ENCODE results near the gene SMTNL2.

- no peak for TF ChIP-seq POLR2A (IDR thresholded peaks at IDR 0.05; ENCODE audit: extremely low read depth, insufficient read length)
- TF ChIP-seq, protein P1, sequence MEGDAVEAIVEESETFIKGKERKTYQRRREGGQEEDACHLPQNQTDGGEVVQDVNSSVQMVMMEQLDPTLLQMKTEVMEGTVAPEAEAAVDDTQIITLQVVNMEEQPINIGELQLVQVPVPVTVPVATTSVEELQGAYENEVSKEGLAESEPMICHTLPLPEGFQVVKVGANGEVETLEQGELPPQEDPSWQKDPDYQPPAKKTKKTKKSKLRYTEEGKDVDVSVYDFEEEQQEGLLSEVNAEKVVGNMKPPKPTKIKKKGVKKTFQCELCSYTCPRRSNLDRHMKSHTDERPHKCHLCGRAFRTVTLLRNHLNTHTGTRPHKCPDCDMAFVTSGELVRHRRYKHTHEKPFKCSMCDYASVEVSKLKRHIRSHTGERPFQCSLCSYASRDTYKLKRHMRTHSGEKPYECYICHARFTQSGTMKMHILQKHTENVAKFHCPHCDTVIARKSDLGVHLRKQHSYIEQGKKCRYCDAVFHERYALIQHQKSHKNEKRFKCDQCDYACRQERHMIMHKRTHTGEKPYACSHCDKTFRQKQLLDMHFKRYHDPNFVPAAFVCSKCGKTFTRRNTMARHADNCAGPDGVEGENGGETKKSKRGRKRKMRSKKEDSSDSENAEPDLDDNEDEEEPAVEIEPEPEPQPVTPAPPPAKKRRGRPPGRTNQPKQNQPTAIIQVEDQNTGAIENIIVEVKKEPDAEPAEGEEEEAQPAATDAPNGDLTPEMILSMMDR (IDR thresholded peaks at IDR 0.05; ENCODE audit: low read depth, low read length): no peak
- TF ChIP-seq, protein P2, sequence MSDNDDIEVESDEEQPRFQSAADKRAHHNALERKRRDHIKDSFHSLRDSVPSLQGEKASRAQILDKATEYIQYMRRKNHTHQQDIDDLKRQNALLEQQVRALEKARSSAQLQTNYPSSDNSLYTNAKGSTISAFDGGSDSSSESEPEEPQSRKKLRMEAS (IDR thresholded peaks at IDR 0.05; ENCODE audit: low read depth, low read length): no peak
- no peak for TF ChIP-seq MYC (IDR thresholded peaks at IDR 0.05; ENCODE audit: low read depth, low read length)
Observed at GRCh38 chr17:4625181-4625617, 40.9 kb downstream of the SMTNL2 start.

Measured in NB4 (cell line).